Natural killer cell (primary cell): Measurements from ENCODE around the gene PPP1R10. TPM values are rescaled to one million over a fixed set of nuclear protein-coding genes. Genes with fewer than 3 reads are reported as not detected.
A peak's percentile ranks its signal among the peaks of the same experiment; 100 is the strongest.

Source experiments
- ATAC-seq, 3 donors: fragments of 150-1000 bp in 2 of 3; fragments of 200-7000 bp in 1 of 3; cut with Tn5 transposase; 1 replicate in 1 of 3; 2 replicates in 2 of 3; pipeline ENCODE4 v1.10.0; 2021; ENCODE audit warnings: mild to moderate bottlenecking in 2 of 3, moderate library complexity in 2 of 3
- DNase-seq, 2 donors: peaks; one replicate each; pipeline versions ENCODE4 v3.0.0 to v3.0.0-alpha.2; 2013 to 2021; ENCODE audit warnings: mixed read lengths in 1 of 2
- H3K27ac ChIP-seq: one replicate; pipeline ENCODE4 v1.5.1; 2013; ENCODE audit warnings: mild to moderate bottlenecking, low read length
- H3K27me3 ChIP-seq: one replicate; pipeline ENCODE4 v1.6.1; 2013; ENCODE audit warnings: low read length; ENCODE audit not compliant: control insufficient read depth, insufficient read depth
- H3K36me3 ChIP-seq: one replicate; pipeline ENCODE4 v1.6.1; 2013; ENCODE audit warnings: low read length; ENCODE audit not compliant: control insufficient read depth, insufficient read depth
- H3K4me1 ChIP-seq: one replicate; pipeline ENCODE4 v1.6.1; 2013; ENCODE audit warnings: low read length; ENCODE audit not compliant: control insufficient read depth, insufficient read depth
- H3K4me3 ChIP-seq: one replicate; pipeline ENCODE4 v1.5.1; 2013; ENCODE audit warnings: low read length
- H3K9me3 ChIP-seq: one replicate; pipeline ENCODE4 v1.6.1; 2013; ENCODE audit warnings: low read length; ENCODE audit not compliant: control insufficient read depth, insufficient read depth
- H3K27ac Mint-ChIP-seq, 2 donors: one replicate each; pipeline ENCODE4 v1.8.0; 2022; ENCODE audit warnings: mild to moderate bottlenecking in 2 of 2, mixed read lengths in 2 of 2, moderate library complexity in 1 of 2
- H3K27me3 Mint-ChIP-seq, 2 donors: one replicate each; pipeline ENCODE4 v1.8.0; 2022; ENCODE audit warnings: low read depth in 2 of 2, mixed read lengths in 2 of 2
- H3K36me3 Mint-ChIP-seq: one replicate; pipeline ENCODE4 v1.8.0; 2022; ENCODE audit warnings: mixed read lengths
- H3K4me1 Mint-ChIP-seq, 2 donors: one replicate each; pipeline ENCODE4 v1.8.0; 2022; ENCODE audit warnings: mixed read lengths in 2 of 2
- H3K4me3 Mint-ChIP-seq: one replicate; pipeline ENCODE4 v1.8.0; 2022; ENCODE audit warnings: mild to moderate bottlenecking, moderate library complexity, mixed read lengths
- H3K9me3 Mint-ChIP-seq, 2 donors: one replicate each; pipeline ENCODE4 v1.8.0; 2022; ENCODE audit warnings: mixed read lengths in 2 of 2
- CTCF ChIP-seq: fragments of 200-600 bp; IDR thresholded peaks from one replicate; pipeline ENCODE4 v1.8.0; 2022; ENCODE audit warnings: antibody characterized with exemption
- WGBS: methylation state at CpG from one replicate; pipeline ENCODE4 v1.1.7; 2013; ENCODE audit warnings: missing lambda C conversion rate; ENCODE audit not compliant: insufficient coverage; 5-methylcytosine and 5-hydroxymethylcytosine counted together
- intact Hi-C: fragments of 100-400 bp; cut with micrococcal nuclease; formaldehyde crosslinking; loops from one replicate; pipeline ENCODE4 v1.14.2; 2022
- total RNA-seq, 4 donors: library from RNA; stranded (reverse); fragments of 120-200 nt in 1 of 4; gene quantifications; one replicate each; pipeline versions ENCODE4 v1.2.3 to v1.2.4, GENCODE V29; 2013 to 2022

Gene PPP1R10
- total RNA-seq, 3 donors from 2014 or later (not counting 1 experiment from before 2014, with no cell fraction given), result 151 to 222 (median 174) TPM

GRCh38 chr6:30562470-30563425 is 54.3 kb downstream of the PPP1R10 start:
- Histone ChIP-seq H3K4me1 (peaks cover 7% of the 10 kb centered on the region), H3K36me3 (peaks cover 10% of the 10 kb centered on the region), H3K27ac (no peak overlapping the region), H3K27me3 (no peaks in the 10 kb centered on the region), H3K9me3 (no peaks in the 10 kb centered on the region), H3K4me3 (no peak overlapping the region)
- H3K9me3 Mint-ChIP-seq, result no peaks in the 10 kb centered on the region
- no peaks in the 10 kb centered on the region for H3K36me3 Mint-ChIP-seq
- no peak for DNase-seq
- H3K27me3 Mint-ChIP-seq, result no peaks in the 10 kb centered on the region
- no peak for TF ChIP-seq CTCF
- H3K27ac Mint-ChIP-seq, result peak overlapping the region; percentile 3 to 20
- intact Hi-C loops, result no loop called here
- no peak overlapping the region for H3K4me3 Mint-ChIP-seq
- no peak for ATAC-seq
- 92% methylated on average over 14 of the region's 14 CpGs for WGBS
- peaks cover 16 to 19% of the 10 kb centered on the region in 2 donors for H3K4me1 Mint-ChIP-seq

GRCh38 chr6:30560930-30561329 is 56.1 kb downstream of the PPP1R10 start:
- no CpG with 5 or more reads among the region's 3 CpGs for WGBS
- no peak overlapping the region for H3K4me3 ChIP-seq
- Mint-ChIP-seq H3K9me3 (no peaks in the 10 kb centered on the region), H3K27ac (no peak overlapping the region), H3K4me3 (no peak overlapping the region), H3K4me1 (peaks cover 28 to 35% of the 10 kb centered on the region in 2 donors), H3K36me3 (no peaks in the 10 kb centered on the region), H3K27me3 (no peaks in the 10 kb centered on the region)
- peaks cover 10% of the 10 kb centered on the region for H3K36me3 ChIP-seq
- no peaks in the 10 kb centered on the region for H3K27me3 ChIP-seq
- no peak overlapping the region for H3K27ac ChIP-seq
- no peak for ATAC-seq
- no peak for TF ChIP-seq CTCF
- intact Hi-C loops, result no loop called here
- H3K4me1 ChIP-seq, result peaks cover 13% of the 10 kb centered on the region
- H3K9me3 ChIP-seq, result no peaks in the 10 kb centered on the region
- DNase-seq, result no peak

GRCh38 chr6:30557683-30557981 is 59.4 kb downstream of the PPP1R10 start:
- DNase-seq, result peak in 1 of 2 donors; percentile 77
- Mint-ChIP-seq H3K4me3 (peak overlapping the region; percentile 98), H3K27me3 (no peaks in the 10 kb centered on the region), H3K27ac (peak overlapping the region; percentile 98 to 100), H3K4me1 (peaks cover 35 to 55% of the 10 kb centered on the region in 2 donors), H3K9me3 (no peaks in the 10 kb centered on the region), H3K36me3 (no peaks in the 10 kb centered on the region)
- Histone ChIP-seq H3K27me3 (no peaks in the 10 kb centered on the region), H3K36me3 (peaks cover 19% of the 10 kb centered on the region), H3K4me3 (peak overlapping the region; percentile 64), H3K9me3 (no peaks in the 10 kb centered on the region), H3K27ac (peak overlapping the region; percentile 97), H3K4me1 (peaks cover 24% of the 10 kb centered on the region)
- no peak for TF ChIP-seq CTCF
- intact Hi-C loops, result no loop called here
- no peak for ATAC-seq
- WGBS, result 3% methylated on average over 3 of the region's 6 CpGs
